HG03520 (cell line): ENCODE measurements around the gene NRCAM.
"Not testable (repeated sequence)": the region's sequence is repeated elsewhere in the genome, so short reads cannot be mapped to it uniquely, and the experiment has no call there.

Experiments
- ATAC-seq: cut with Tn5 transposase; IDR thresholded peaks from one replicate; pipeline ENCODE4 v1.9.1; 2021; ENCODE audit warnings: mild to moderate bottlenecking, moderate library complexity; ENCODE audit not compliant: unreplicated experiment

The NRCAM gene

GRCh38 chr7:108351729-108352131, 104.5 kb downstream of the NRCAM start:
- no peak for ATAC-seq

GRCh38 chr7:108348913-108349312, 107.3 kb downstream of the NRCAM start:
- ATAC-seq = no peak

GRCh38 chr7:108347616-108348015, 108.6 kb downstream of the NRCAM start:
- no peak for ATAC-seq

- ATAC-seq = no peak
Measured at GRCh38 chr7:108345710-108346336, 110.4 kb downstream of the NRCAM start.

- no peak for ATAC-seq
Measured at GRCh38 chr7:108340856-108341411, 115.3 kb downstream of the NRCAM start.

- ATAC-seq = not testable (repeated sequence)
Measured at GRCh38 chr7:108340406-108340805, 115.8 kb downstream of the NRCAM start.

- no peak for ATAC-seq
Measured at GRCh38 chr7:108335269-108335918, 120.8 kb downstream of the NRCAM start.

- no peak for ATAC-seq
Measured at GRCh38 chr7:108332937-108333336, 123.3 kb downstream of the NRCAM start.

- no peak for ATAC-seq
Measured at GRCh38 chr7:108331971-108332370, 124.3 kb downstream of the NRCAM start.

- ATAC-seq = no peak
Measured at GRCh38 chr7:108330227-108330626, 126.0 kb downstream of the NRCAM start.

- no peak for ATAC-seq
Measured at GRCh38 chr7:108329514-108329913, 126.7 kb downstream of the NRCAM start.

GRCh38 chr7:108328174-108328651, 128.0 kb downstream of the NRCAM start:
- ATAC-seq = peak; percentile 90

- ATAC-seq = peak; percentile 54
Measured at GRCh38 chr7:108327353-108327752, 128.9 kb downstream of the NRCAM start.

GRCh38 chr7:108326938-108327337, 129.3 kb downstream of the NRCAM start:
- ATAC-seq = no peak

- no peak for ATAC-seq
Measured at GRCh38 chr7:108324053-108325038, 131.9 kb downstream of the NRCAM start.

- ATAC-seq = no peak
Measured at GRCh38 chr7:108322925-108323832, 133.1 kb downstream of the NRCAM start.

- ATAC-seq = no peak
Measured at GRCh38 chr7:108322046-108322445, 134.2 kb downstream of the NRCAM start.

GRCh38 chr7:108321359-108321758, 134.9 kb downstream of the NRCAM start:
- no peak for ATAC-seq

- no peak for ATAC-seq
Measured at GRCh38 chr7:108316708-108317107, 139.5 kb downstream of the NRCAM start.

- ATAC-seq = no peak
Measured at GRCh38 chr7:108314551-108314950, 141.7 kb downstream of the NRCAM start.
